ENCODE measurements around the gene ROGDI.

ROGDI gene

GRCh38 chr16:4801962-4802658 is at the start of gene ROGDI:
TSS of gene ROGDI (minus strand) at chr16:4802633. CDS start at chr16:4802571, 62 bp downstream.
- DNase-seq (peak in 1 of 2 donors; percentile 69), ATAC-seq (peak; percentile 68)
- Mint-ChIP-seq H3K27ac (peak within 1 kb of the TSS; percentile 54 to 57), H3K27me3 (no peaks in the 10 kb centered on the region), H3K4me3 (peak within 1 kb of the TSS; percentile 87 to 91), H3K4me1 (peaks cover 26% of the 10 kb centered on the region), H3K9me3 (no peaks in the 10 kb centered on the region)

- Mint-ChIP-seq H3K4me1 (peaks cover 49% of the 10 kb centered on the region), H3K27ac (no peak overlapping the region), H3K4me3 (peak overlapping the region in 1 of 2 donors; percentile 94), H3K27me3 (no peaks in the 10 kb centered on the region), H3K9me3 (no peaks in the 10 kb centered on the region)
- DNase-seq (no peak), ATAC-seq (no peak)
Measured at GRCh38 chr16:4850211-4850610, 47.8 kb upstream of the ROGDI start.

GRCh38 chr16:4847774-4848587 is 45.5 kb upstream of the ROGDI start:
- peak; percentile 39 for ATAC-seq
- H3K27ac Mint-ChIP-seq, result peak overlapping the region in 1 of 2 donors; percentile 72
- H3K4me1 Mint-ChIP-seq, result peaks cover 58% of the 10 kb centered on the region
- no peaks in the 10 kb centered on the region for H3K27me3 Mint-ChIP-seq
- no peaks in the 10 kb centered on the region for H3K9me3 Mint-ChIP-seq
- peak; percentile 18 to 60 for DNase-seq
- H3K4me3 Mint-ChIP-seq, result peak overlapping the region; percentile 94 to 99

GRCh38 chr16:4846901-4847773 is 44.7 kb upstream of the ROGDI start, which contains the start of the genes GLYR1 and UBN1:
TSS of gene GLYR1 (minus strand) at chr16:4847288. CDS start at chr16:4847265, 23 bp downstream.
TSS of gene UBN1 (plus strand) at chr16:4847481. CDS start at chr16:4852918, 5,437 bp downstream.
- H3K9me3 Mint-ChIP-seq, result no peaks in the 10 kb centered on the region
- H3K27me3 Mint-ChIP-seq, result no peaks in the 10 kb centered on the region
- peak within 1 kb of the TSS; percentile 98 to 100 for H3K27ac Mint-ChIP-seq
- DNase-seq, result peak; percentile 99 to 100
- H3K4me1 Mint-ChIP-seq, result peaks cover 58% of the 10 kb centered on the region
- peak; percentile 95 for ATAC-seq
- H3K4me3 Mint-ChIP-seq, result peak within 1 kb of the TSS; percentile 94 to 99

- peak overlapping the region; percentile 85 to 99 for H3K4me3 Mint-ChIP-seq
- peak in 1 of 2 donors; percentile 26 for DNase-seq
- H3K4me1 Mint-ChIP-seq, result peaks cover 56% of the 10 kb centered on the region
- peak overlapping the region; percentile 92 to 97 for H3K27ac Mint-ChIP-seq
- no peaks in the 10 kb centered on the region for H3K27me3 Mint-ChIP-seq
- ATAC-seq, result no peak
- H3K9me3 Mint-ChIP-seq, result no peaks in the 10 kb centered on the region
Measured at GRCh38 chr16:4846503-4846900, 44.1 kb upstream of the ROGDI start.

GRCh38 chr16:4840984-4841383 is 38.6 kb upstream of the ROGDI start:
- Mint-ChIP-seq H3K4me3 (no peak overlapping the region), H3K4me1 (peaks cover 25% of the 10 kb centered on the region), H3K9me3 (no peaks in the 10 kb centered on the region), H3K27ac (no peak overlapping the region), H3K27me3 (no peaks in the 10 kb centered on the region)
- DNase-seq (no peak), ATAC-seq (no peak)

- Mint-ChIP-seq H3K4me3 (no peak overlapping the region), H3K27me3 (no peaks in the 10 kb centered on the region), H3K27ac (no peak overlapping the region), H3K9me3 (no peaks in the 10 kb centered on the region), H3K4me1 (peaks cover 14% of the 10 kb centered on the region)
- DNase-seq (no peak), ATAC-seq (no peak)
Measured at GRCh38 chr16:4839942-4840341, 37.5 kb upstream of the ROGDI start.

GRCh38 chr16:4837733-4838501 is 35.5 kb upstream of the ROGDI start:
- H3K27ac Mint-ChIP-seq, result peak overlapping the region in 1 of 2 donors; percentile 59
- no peak for ATAC-seq
- no peaks in the 10 kb centered on the region for H3K27me3 Mint-ChIP-seq
- H3K4me3 Mint-ChIP-seq, result no peak overlapping the region
- no peaks in the 10 kb centered on the region for H3K9me3 Mint-ChIP-seq
- DNase-seq, result no peak
- H3K4me1 Mint-ChIP-seq, result peaks cover 14% of the 10 kb centered on the region

GRCh38 chr16:4836727-4837126 is 34.3 kb upstream of the ROGDI start:
- H3K4me3 Mint-ChIP-seq, result no peak overlapping the region
- H3K27me3 Mint-ChIP-seq, result no peaks in the 10 kb centered on the region
- no peak for DNase-seq
- no peak for ATAC-seq
- H3K9me3 Mint-ChIP-seq, result no peaks in the 10 kb centered on the region
- H3K4me1 Mint-ChIP-seq, result peaks cover 14% of the 10 kb centered on the region
- H3K27ac Mint-ChIP-seq, result no peak overlapping the region

GRCh38 chr16:4833584-4833983 is 31.2 kb upstream of the ROGDI start:
- Mint-ChIP-seq H3K9me3 (no peaks in the 10 kb centered on the region), H3K27me3 (no peaks in the 10 kb centered on the region), H3K27ac (no peak overlapping the region), H3K4me3 (no peak overlapping the region), H3K4me1 (peaks cover 10% of the 10 kb centered on the region)
- ATAC-seq, result no peak
- DNase-seq, result no peak

GRCh38 chr16:4832698-4833343 is 30.4 kb upstream of the ROGDI start:
- Mint-ChIP-seq H3K4me3 (no peak overlapping the region), H3K4me1 (peaks cover 5% of the 10 kb centered on the region), H3K27me3 (no peaks in the 10 kb centered on the region), H3K27ac (no peak overlapping the region), H3K9me3 (no peaks in the 10 kb centered on the region)
- no peak for DNase-seq
- ATAC-seq, result no peak

- DNase-seq, result no peak
- no peaks in the 10 kb centered on the region for H3K27me3 Mint-ChIP-seq
- H3K27ac Mint-ChIP-seq, result peak overlapping the region in 1 of 2 donors; percentile 57
- peaks cover 5% of the 10 kb centered on the region for H3K4me1 Mint-ChIP-seq
- no peak for ATAC-seq
- H3K4me3 Mint-ChIP-seq, result no peak overlapping the region
- H3K9me3 Mint-ChIP-seq, result no peaks in the 10 kb centered on the region
Measured at GRCh38 chr16:4831616-4832015, 29.2 kb upstream of the ROGDI start.

- ATAC-seq, result no peak
- H3K9me3 Mint-ChIP-seq, result no peaks in the 10 kb centered on the region
- H3K27ac Mint-ChIP-seq, result peak overlapping the region in 1 of 2 donors; percentile 23
- DNase-seq, result no peak
- peaks cover 5% of the 10 kb centered on the region for H3K4me1 Mint-ChIP-seq
- no peaks in the 10 kb centered on the region for H3K27me3 Mint-ChIP-seq
- H3K4me3 Mint-ChIP-seq, result no peak overlapping the region
Measured at GRCh38 chr16:4830408-4830807, 28.0 kb upstream of the ROGDI start.

- no peak overlapping the region for H3K27ac Mint-ChIP-seq
- no peaks in the 10 kb centered on the region for H3K27me3 Mint-ChIP-seq
- ATAC-seq, result no peak
- H3K4me3 Mint-ChIP-seq, result no peak overlapping the region
- DNase-seq, result no peak
- no peaks in the 10 kb centered on the region for H3K9me3 Mint-ChIP-seq
- peaks cover 5% of the 10 kb centered on the region for H3K4me1 Mint-ChIP-seq
Measured at GRCh38 chr16:4828567-4829321, 26.3 kb upstream of the ROGDI start.

Data from stimulated activated naive CD8-positive, alpha-beta T cell treated with anti-CD3 and anti-CD28 coated beads, Interleukin-15, amount 100 ng/mL, for 72 hours (primary cell).